NCI-H128 (cell line): Measurements from ENCODE around the gene PDXDC1.
"Not testable (repeated sequence)": the region's sequence is repeated elsewhere in the genome, so short reads cannot be mapped to it uniquely, and the experiment has no call there.

Source experiments
- DNase-seq: peaks from one replicate; lab custom pipeline; 2025; ENCODE audit not compliant: unreplicated experiment; lab: John Stamatoyannopoulos, UW

The PDXDC1 gene

GRCh38 chr16:15008647-15009046, 33.8 kb downstream of the PDXDC1 start:
- not testable (repeated sequence) for DNase-seq

- DNase-seq = not testable (repeated sequence)
Measured at GRCh38 chr16:15012941-15013340, 38.1 kb downstream of the PDXDC1 start.

- DNase-seq = not testable (repeated sequence)
Measured at GRCh38 chr16:15015671-15016070, 40.8 kb downstream of the PDXDC1 start.

- DNase-seq = not testable (repeated sequence)
Measured at GRCh38 chr16:15016354-15016753, 41.5 kb downstream of the PDXDC1 start.

- not testable (repeated sequence) for DNase-seq
Measured at GRCh38 chr16:15016951-15017580, 42.2 kb downstream of the PDXDC1 start.

- DNase-seq = not testable (repeated sequence)
Measured at GRCh38 chr16:15021429-15021828, 46.6 kb downstream of the PDXDC1 start.

- DNase-seq = not testable (repeated sequence)
Measured at GRCh38 chr16:15022194-15022593, 47.4 kb downstream of the PDXDC1 start.

GRCh38 chr16:15023381-15024077, 48.7 kb downstream of the PDXDC1 start:
- DNase-seq = not testable (repeated sequence)

GRCh38 chr16:15024858-15025199, 50.0 kb downstream of the PDXDC1 start:
- not testable (repeated sequence) for DNase-seq

GRCh38 chr16:15025234-15025951, 50.6 kb downstream of the PDXDC1 start:
- DNase-seq = not testable (repeated sequence)

GRCh38 chr16:15027051-15027450, 52.2 kb downstream of the PDXDC1 start:
- not testable (repeated sequence) for DNase-seq

GRCh38 chr16:15027503-15028344, 52.9 kb downstream of the PDXDC1 start:
- DNase-seq = not testable (repeated sequence)

- not testable (repeated sequence) for DNase-seq
Measured at GRCh38 chr16:15028345-15028715, 53.5 kb downstream of the PDXDC1 start.

GRCh38 chr16:15028801-15029698, 54.2 kb downstream of the PDXDC1 start:
- DNase-seq = not testable (repeated sequence)

- DNase-seq = not testable (repeated sequence)
Measured at GRCh38 chr16:15029749-15030148, 54.9 kb downstream of the PDXDC1 start.

GRCh38 chr16:15031179-15031578, 56.4 kb downstream of the PDXDC1 start:
- DNase-seq = no peak

GRCh38 chr16:15031586-15031985, 56.8 kb downstream of the PDXDC1 start:
- DNase-seq = no peak

- DNase-seq = no peak
Measured at GRCh38 chr16:15032547-15033308, 57.9 kb downstream of the PDXDC1 start.

- DNase-seq = no peak
Measured at GRCh38 chr16:15033309-15033707, 58.5 kb downstream of the PDXDC1 start.
